ENCODE results near the gene HLA-DQA1.
A peak's percentile ranks its signal among the peaks of the same experiment; 100 is the strongest.
"Not testable (repeated sequence)": the region's sequence is repeated elsewhere in the genome, so short reads cannot be mapped to it uniquely, and the experiment has no call there.

Gene HLA-DQA1

GRCh38 chr6:32657819-32658218, 20.6 kb downstream of the HLA-DQA1 start:
- not testable (repeated sequence) for DNase-seq (ENCODE audit: low read depth in 1 of 2, low spot score in 1 of 2)

GRCh38 chr6:32658268-32658897, 21.2 kb downstream of the HLA-DQA1 start:
- DNase-seq (ENCODE audit: low read depth in 1 of 2, low spot score in 1 of 2), result no peak

DNA sequence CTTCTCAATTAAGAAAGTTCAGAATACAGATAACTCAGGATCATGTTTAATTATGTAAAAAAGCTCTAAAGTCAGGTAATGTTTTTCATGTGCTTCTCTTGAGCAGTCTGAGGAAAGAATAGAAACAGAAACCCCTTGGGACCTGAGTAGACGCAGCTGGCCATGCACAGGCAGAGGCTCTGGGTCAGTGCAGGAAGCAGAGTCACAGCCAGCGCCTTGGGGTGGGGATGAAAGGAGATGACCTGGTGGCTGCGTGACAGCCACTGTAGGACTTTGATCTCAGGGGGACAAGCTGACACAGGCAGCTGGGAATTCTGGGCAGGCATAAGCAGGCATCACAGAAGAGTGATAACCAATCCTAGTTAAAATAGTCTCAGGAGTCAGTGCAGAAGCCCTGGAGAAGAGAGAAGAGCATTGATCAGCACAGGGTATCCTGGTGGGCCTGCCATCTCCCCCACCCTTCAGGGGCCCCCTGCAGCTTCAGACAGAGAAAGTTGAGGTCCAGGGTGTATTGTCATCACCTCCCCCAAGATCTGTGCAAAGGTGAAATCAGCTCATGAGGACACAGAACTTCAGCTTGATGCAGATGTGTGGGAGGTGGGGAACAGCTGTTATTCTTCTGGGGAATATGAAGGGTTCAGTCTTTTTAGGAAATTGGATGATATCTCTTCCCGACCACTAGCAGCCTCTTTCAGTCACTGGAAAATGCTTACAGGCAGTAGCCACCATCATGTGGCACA, 22.8 kb downstream of the HLA-DQA1 start:
- no peak for DNase-seq (ENCODE audit: low read depth in 1 of 2, low spot score in 1 of 2)

- DNase-seq (ENCODE audit: low read depth in 1 of 2, low spot score in 1 of 2), result no peak
Measured at GRCh38 chr6:32662099-32662498, 24.9 kb downstream of the HLA-DQA1 start.

- DNase-seq (ENCODE audit: low read depth in 1 of 2, low spot score in 1 of 2), result no peak
Measured at GRCh38 chr6:32662836-32663235, 25.6 kb downstream of the HLA-DQA1 start.

GRCh38 chr6:32664354-32664753, 27.1 kb downstream of the HLA-DQA1 start:
- no peak for DNase-seq (ENCODE audit: low read depth in 1 of 2, low spot score in 1 of 2)

GRCh38 chr6:32664827-32665362, 27.7 kb downstream of the HLA-DQA1 start:
- DNase-seq (ENCODE audit: low read depth in 1 of 2, low spot score in 1 of 2), result peak in 1 of 2 donors; percentile 14

- no peak for DNase-seq (ENCODE audit: low read depth in 1 of 2, low spot score in 1 of 2)
Measured at GRCh38 chr6:32665661-32666060, 28.5 kb downstream of the HLA-DQA1 start.

DNA sequence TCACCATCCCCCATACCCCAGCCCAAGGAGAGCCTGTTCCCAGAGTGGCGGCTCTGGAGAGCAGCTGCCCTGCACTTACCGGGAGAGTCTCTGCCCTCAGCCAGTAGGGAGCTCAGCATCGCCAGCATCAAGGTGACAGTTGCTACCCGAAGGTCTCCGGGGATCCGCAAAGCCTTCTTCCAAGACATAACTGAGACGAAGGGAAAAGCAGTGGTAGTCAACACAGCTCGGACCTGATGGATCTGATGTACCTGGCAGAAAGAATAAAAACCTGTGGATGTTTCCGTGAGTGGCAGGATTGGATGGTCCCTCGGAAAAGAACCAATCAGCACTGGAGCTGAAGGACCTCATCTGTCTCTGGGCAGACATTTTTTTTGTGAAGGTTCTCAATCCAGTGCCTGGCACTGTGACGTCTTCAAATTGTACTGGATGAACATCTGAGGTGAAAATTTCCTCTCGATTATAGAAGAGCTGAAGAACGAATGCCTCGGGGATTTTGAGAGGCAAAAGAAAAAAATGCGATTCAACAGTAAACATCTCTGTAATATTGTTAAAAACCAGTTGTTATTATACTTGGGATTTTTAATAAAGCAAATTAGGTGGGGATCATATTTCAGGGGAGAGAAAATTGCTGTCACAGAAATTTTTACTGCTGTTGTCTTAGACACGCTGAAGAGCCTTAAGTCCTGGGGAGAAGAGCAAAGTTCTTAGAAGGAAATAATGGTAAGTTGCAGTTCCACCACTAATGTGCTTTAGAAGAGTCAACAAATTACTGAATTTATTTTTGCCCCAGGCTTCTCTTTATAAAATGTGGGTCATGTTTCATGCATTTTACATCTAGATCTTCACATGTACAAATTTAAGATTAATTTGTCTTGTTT, 29.5 kb downstream of the HLA-DQA1 start, which contains the start of gene HLA-DQB1:
TSS of gene HLA-DQB1 (minus strand) at position 238 of the 881 bp plus-strand sequence. CDS start at position 188, 50 bp downstream.
- peak in 1 of 2 donors; percentile 46 for DNase-seq (ENCODE audit: low read depth in 1 of 2, low spot score in 1 of 2)

- peak in 1 of 2 donors; percentile 51 for DNase-seq (ENCODE audit: low read depth in 1 of 2, low spot score in 1 of 2)
Measured at GRCh38 chr6:32668226-32668747, 31.1 kb downstream of the HLA-DQA1 start.

- no peak for DNase-seq (ENCODE audit: low read depth in 1 of 2, low spot score in 1 of 2)
Measured at GRCh38 chr6:32669240-32669639, 32.0 kb downstream of the HLA-DQA1 start.

DNA sequence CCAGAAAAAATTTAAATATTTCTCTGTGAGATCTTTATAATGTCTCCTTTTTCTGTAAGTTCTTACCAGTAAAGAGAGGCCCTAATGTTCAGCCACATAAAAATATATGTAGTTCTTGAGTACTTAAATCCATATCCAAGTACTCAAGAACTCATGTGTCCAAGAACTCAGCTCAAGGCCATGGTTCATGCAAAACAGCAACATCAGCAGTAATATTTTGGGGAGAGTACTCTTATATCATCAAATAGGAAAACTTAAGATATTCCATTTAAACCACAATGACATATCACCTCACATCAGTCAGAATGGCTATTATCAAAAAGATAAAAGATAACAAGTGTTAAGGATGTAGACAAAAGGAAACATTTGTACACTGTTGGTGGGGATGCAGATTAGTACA, 32.7 kb downstream of the HLA-DQA1 start:
- DNase-seq (ENCODE audit: low read depth in 1 of 2, low spot score in 1 of 2), result no peak

GRCh38 chr6:32671908-32672307, 34.7 kb downstream of the HLA-DQA1 start:
- not testable (repeated sequence) for DNase-seq (ENCODE audit: low read depth in 1 of 2, low spot score in 1 of 2)

DNA sequence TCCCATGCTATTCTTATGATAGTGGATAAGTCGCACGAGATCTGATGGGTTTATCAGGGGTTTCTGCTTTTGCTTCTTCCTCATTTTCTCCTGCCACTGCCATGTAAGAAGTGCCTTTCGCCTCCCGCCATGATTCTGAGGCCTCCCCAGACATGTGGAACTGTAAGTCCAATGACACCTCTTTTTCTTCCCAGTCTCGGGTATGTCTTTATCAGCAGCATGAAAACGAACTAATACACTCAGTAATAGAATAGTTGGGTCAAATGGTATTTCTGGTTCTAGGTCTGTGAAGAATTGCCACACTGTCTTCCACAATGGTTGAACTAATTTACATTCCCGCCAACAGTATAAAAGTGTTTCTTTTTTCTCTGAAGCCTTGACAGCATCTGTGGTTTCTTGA, 36.9 kb downstream of the HLA-DQA1 start:
- not testable (repeated sequence) for DNase-seq (ENCODE audit: low read depth in 1 of 2, low spot score in 1 of 2)

DNA sequence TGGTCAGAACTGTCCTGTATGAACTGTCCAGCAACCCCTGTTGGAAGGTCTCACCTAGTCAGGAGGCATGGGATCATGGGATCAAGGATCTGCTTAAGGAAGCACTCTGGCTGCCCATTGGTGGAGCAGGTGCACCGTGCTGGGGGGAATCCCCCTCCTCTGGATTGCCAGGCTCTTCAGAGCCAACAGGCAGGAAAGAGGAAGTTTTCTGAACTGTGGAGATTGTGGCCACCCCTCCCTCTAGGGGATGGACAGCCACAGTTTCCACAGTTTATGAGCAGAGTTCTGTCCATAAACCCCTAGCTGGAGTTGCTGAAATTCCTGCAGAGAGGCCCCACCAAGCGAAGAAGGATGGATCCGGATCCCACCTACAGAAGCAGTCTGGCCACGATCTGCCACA, 42.3 kb downstream of the HLA-DQA1 start:
- DNase-seq (ENCODE audit: low read depth in 1 of 2, low spot score in 1 of 2), result no peak

DNA sequence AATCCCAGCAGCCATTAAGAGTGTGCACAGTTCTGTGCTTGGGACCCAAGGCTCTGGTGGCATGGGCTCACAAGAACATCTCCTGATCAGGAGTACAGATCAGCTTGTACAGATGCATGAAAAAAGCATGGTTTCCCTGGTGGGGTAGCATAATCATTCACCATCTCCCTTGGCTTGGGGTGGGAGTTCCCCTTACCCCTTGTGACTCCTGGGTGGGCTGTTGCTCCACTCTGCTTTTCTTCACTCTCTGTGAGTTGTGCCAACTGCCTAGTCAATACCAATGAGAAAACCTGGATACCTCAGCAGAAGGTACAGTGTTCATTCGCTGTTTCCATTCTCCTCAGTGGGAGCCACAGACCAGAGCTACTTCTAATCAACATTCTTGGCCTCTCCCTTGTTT, 42.8 kb downstream of the HLA-DQA1 start:
- DNase-seq (ENCODE audit: low read depth in 1 of 2, low spot score in 1 of 2), result no peak

- DNase-seq (ENCODE audit: low read depth in 1 of 2, low spot score in 1 of 2), result no peak
Measured at GRCh38 chr6:32684246-32684645, 47.0 kb downstream of the HLA-DQA1 start.

DNA sequence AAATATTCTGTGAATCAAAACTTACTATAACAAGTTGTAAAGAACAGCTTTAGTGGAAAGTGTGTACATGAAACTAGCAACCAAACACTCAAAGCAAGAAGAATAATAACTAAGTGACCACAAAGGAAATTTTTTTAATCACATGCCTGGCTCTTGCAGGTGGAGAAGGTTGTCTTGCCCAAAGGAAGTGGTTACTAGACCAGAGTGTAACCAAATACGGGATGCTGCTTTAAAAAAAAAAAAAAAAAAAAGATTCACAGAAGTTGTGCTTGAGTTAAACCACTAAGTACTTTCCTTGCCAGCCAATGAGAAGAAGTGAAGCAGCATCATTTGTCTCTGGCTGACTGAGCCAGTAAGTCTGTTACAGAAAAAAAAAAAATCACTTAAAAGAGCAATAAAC, 48.4 kb downstream of the HLA-DQA1 start:
- DNase-seq (ENCODE audit: low read depth in 1 of 2, low spot score in 1 of 2), result peak in 1 of 2 donors; percentile 15

GRCh38 chr6:32689531-32690501, 52.6 kb downstream of the HLA-DQA1 start:
- no peak for DNase-seq (ENCODE audit: low read depth in 1 of 2, low spot score in 1 of 2)

DNA sequence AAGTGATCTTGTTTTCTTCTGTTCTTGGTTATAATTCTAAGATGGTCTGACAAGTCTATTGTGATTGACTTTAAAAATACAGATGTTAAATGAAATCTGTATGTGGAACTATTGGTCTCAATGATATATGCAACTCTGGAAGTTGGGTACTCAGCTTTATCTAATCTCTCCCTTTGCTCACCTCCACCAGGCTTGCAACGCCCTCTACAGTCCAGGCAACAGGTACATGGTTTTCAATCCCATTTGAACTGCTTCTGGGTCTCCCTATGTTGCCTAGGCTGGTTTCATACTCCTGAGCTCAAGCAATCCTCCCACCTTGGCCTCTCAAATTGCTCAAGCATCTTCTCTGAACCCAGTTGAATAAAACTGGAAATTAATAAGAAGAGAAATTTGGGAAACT, 54.8 kb downstream of the HLA-DQA1 start:
- peak in 1 of 2 donors; percentile 42 for DNase-seq (ENCODE audit: low read depth in 1 of 2, low spot score in 1 of 2)

Data from activated CD4-positive, alpha-beta T cell treated with anti-CD3 and anti-CD28 coated beads, Interleukin-2, amount 50 U/mL, for 24 hours (primary cell).